C4-2B (cell line): ENCODE data around the gene CRTC1.

Experiments
- H3K27ac ChIP-seq: fragments of 450-650 bp; 2 replicates; pipeline ENCODE4 v1.5.1; 2017
- CTCF ChIP-seq: fragments of 450-650 bp; conservative IDR thresholded peaks from 2 replicates; pipeline ENCODE4 v1.5.1; 2017; ENCODE audit warnings: mild to moderate bottlenecking
- ZFX ChIP-seq: fragments of 450-650 bp; IDR thresholded peaks from 2 replicates; pipeline ENCODE4 v1.6.1; 2017

The CRTC1 gene

GRCh38 chr19:18742324-18742723, 58.8 kb downstream of the CRTC1 start:
- TF ChIP-seq CTCF (no peak), ZFX (no peak)
- peak overlapping the region; percentile 75 for H3K27ac ChIP-seq

GRCh38 chr19:18742838-18743783, 59.6 kb downstream of the CRTC1 start:
- no peak overlapping the region; the same call in 1 of the 2 replicates for H3K27ac ChIP-seq

GRCh38 chr19:18743784-18744418, 60.4 kb downstream of the CRTC1 start:
- no peak overlapping the region for H3K27ac ChIP-seq
- TF ChIP-seq CTCF (no peak), ZFX (no peak)

More at GRCh38 chr19:18742838-18743783, 59.6 kb downstream of the CRTC1 start:
- TF ChIP-seq ZFX, result no peak
- TF ChIP-seq CTCF, result no peak

GRCh38 chr19:18745012-18745735, 61.7 kb downstream of the CRTC1 start:
- no peak for TF ChIP-seq CTCF
- TF ChIP-seq ZFX, result no peak
- no peak overlapping the region for H3K27ac ChIP-seq

GRCh38 chr19:18745931-18746330, 62.5 kb downstream of the CRTC1 start:
- H3K27ac ChIP-seq, result no peak overlapping the region
- TF ChIP-seq ZFX (no peak), CTCF (no peak)

GRCh38 chr19:18746401-18747325, 63.2 kb downstream of the CRTC1 start:
- TF ChIP-seq ZFX (no peak), CTCF (no peak)
- no peak overlapping the region for H3K27ac ChIP-seq
